ENCODE data around the gene PLSCR4. TPM values are rescaled to one million over a fixed set of nuclear protein-coding genes. Genes with fewer than 3 reads are reported as not detected.

The PLSCR4 gene
- total and polyA plus RNA-seq, 4 donors, result 19.5 to 56.4 (median 34.9) TPM

- H3K27me3 ChIP-seq (ENCODE audit: control insufficient read depth in 4 of 4, insufficient read depth in 4 of 4, low read length in 3 of 4), result no peaks in the 10 kb centered on the region
- DNase-seq (ENCODE audit: low spot score), result no peak
- H3K27ac ChIP-seq (ENCODE audit: low read depth in 1 of 2, low read length in 2 of 2), result no peak overlapping the region
- no peak for TF ChIP-seq HNF4G (IDR thresholded peaks at IDR 0.05)
- TF ChIP-seq RXRA (IDR thresholded peaks at IDR 0.05), result no peak
- TF ChIP-seq EGR1 (IDR thresholded peaks at IDR 0.05; ENCODE audit: low read depth in 2 of 2), result no peak
- no peak for TF ChIP-seq TAF1 (conservative IDR thresholded peaks at IDR 0.05)
- TF ChIP-seq RAD21 (IDR thresholded peaks at IDR 0.05), result no peak
- TF ChIP-seq, protein P1, sequence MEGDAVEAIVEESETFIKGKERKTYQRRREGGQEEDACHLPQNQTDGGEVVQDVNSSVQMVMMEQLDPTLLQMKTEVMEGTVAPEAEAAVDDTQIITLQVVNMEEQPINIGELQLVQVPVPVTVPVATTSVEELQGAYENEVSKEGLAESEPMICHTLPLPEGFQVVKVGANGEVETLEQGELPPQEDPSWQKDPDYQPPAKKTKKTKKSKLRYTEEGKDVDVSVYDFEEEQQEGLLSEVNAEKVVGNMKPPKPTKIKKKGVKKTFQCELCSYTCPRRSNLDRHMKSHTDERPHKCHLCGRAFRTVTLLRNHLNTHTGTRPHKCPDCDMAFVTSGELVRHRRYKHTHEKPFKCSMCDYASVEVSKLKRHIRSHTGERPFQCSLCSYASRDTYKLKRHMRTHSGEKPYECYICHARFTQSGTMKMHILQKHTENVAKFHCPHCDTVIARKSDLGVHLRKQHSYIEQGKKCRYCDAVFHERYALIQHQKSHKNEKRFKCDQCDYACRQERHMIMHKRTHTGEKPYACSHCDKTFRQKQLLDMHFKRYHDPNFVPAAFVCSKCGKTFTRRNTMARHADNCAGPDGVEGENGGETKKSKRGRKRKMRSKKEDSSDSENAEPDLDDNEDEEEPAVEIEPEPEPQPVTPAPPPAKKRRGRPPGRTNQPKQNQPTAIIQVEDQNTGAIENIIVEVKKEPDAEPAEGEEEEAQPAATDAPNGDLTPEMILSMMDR (IDR thresholded peaks at IDR 0.05; ENCODE audit: low read depth, low read length, missing input control), result no peak
- TF ChIP-seq MAX (IDR thresholded peaks at IDR 0.05), result no peak
- no peak for TF ChIP-seq FOXA2 (IDR thresholded peaks at IDR 0.05)
- no peak for TF ChIP-seq FOXA1 (IDR thresholded peaks at IDR 0.05)
- no peak for TF ChIP-seq ATF3 (IDR thresholded peaks at IDR 0.05)
- TF ChIP-seq GABPA (IDR thresholded peaks at IDR 0.05 in 1 of 2, conservative IDR thresholded peaks at IDR 0.05 in 1 of 2), result no peak
- no peak for TF ChIP-seq SP1 (IDR thresholded peaks at IDR 0.05)
- no peak for TF ChIP-seq JUND (IDR thresholded peaks at IDR 0.05)
- no peak for TF ChIP-seq HNF4A (conservative IDR thresholded peaks at IDR 0.05)
- no peak overlapping the region for H3K9ac ChIP-seq (ENCODE audit: low read depth in 1 of 2, low read length in 2 of 2)
- whole genome bisulfite sequencing, result 41% methylated on average over 2 of the region's 2 CpGs
- peaks cover 0 to 5% (median 1%) of the 10 kb centered on the region in 4 donors for H3K36me3 ChIP-seq (ENCODE audit: control insufficient read depth in 4 of 4, insufficient read depth in 3 of 4, low read depth in 1 of 4, low read length in 3 of 4)
- H3K4me3 ChIP-seq (ENCODE audit: low read depth in 1 of 3, low read length in 3 of 3), result no peak overlapping the region
- H3K4me1 ChIP-seq (ENCODE audit: control insufficient read depth in 4 of 4, insufficient read depth in 4 of 4, low read length in 3 of 4), result peaks cover 0 to 2% (median 0%) of the 10 kb centered on the region in 4 donors
- H3K9me3 ChIP-seq (ENCODE audit: control insufficient read depth in 4 of 4, low read length in 3 of 4), result no peaks in the 10 kb centered on the region
Observed at GRCh38 chr3:146184241-146185015, 66.5 kb downstream of the PLSCR4 start.

- Histone ChIP-seq H3K9ac (ENCODE audit: low read depth in 1 of 2, low read length in 2 of 2) (no peak overlapping the region), H3K9me3 (ENCODE audit: control insufficient read depth in 4 of 4, low read length in 3 of 4) (no peaks in the 10 kb centered on the region)
- TF ChIP-seq EGR1 (IDR thresholded peaks at IDR 0.05; ENCODE audit: low read depth in 2 of 2) (no peak), YY1 (IDR thresholded peaks at IDR 0.05) (no peak), ZBTB33 (IDR thresholded peaks at IDR 0.05) (no peak), FOXA1 (IDR thresholded peaks at IDR 0.05) (no peak), HNF4A (conservative IDR thresholded peaks at IDR 0.05) (no peak), SP1 (IDR thresholded peaks at IDR 0.05) (no peak), RXRA (IDR thresholded peaks at IDR 0.05) (no peak), TAF1 (conservative IDR thresholded peaks at IDR 0.05) (no peak), GABPA (IDR thresholded peaks at IDR 0.05 in 1 of 2, conservative IDR thresholded peaks at IDR 0.05 in 1 of 2) (no peak), ATF3 (IDR thresholded peaks at IDR 0.05) (no peak), REST (IDR thresholded peaks at IDR 0.05) (no peak), MAX (IDR thresholded peaks at IDR 0.05) (no peak), NR2F2 (IDR thresholded peaks at IDR 0.05) (no peak), RAD21 (IDR thresholded peaks at IDR 0.05) (no peak), FOXA2 (IDR thresholded peaks at IDR 0.05) (no peak), HNF4G (IDR thresholded peaks at IDR 0.05) (no peak)
- TF ChIP-seq, protein P1 (IDR thresholded peaks at IDR 0.05; ENCODE audit: low read depth, low read length, missing input control), result no peak
Observed at GRCh38 chr3:146181216-146181615, 69.7 kb downstream of the PLSCR4 start.

More at GRCh38 chr3:146181216-146181615, 69.7 kb downstream of the PLSCR4 start:
- 94% methylated on average over 5 of the region's 5 CpGs for WGBS
- H3K27ac ChIP-seq (ENCODE audit: low read depth in 1 of 2, low read length in 2 of 2), result no peak overlapping the region
- peaks cover 0 to 2% (median 0%) of the 10 kb centered on the region in 4 donors for H3K4me1 ChIP-seq (ENCODE audit: control insufficient read depth in 4 of 4, insufficient read depth in 4 of 4, low read length in 3 of 4)
- no peak overlapping the region for H3K4me3 ChIP-seq (ENCODE audit: low read depth in 1 of 3, low read length in 3 of 3)
- no peak for DNase-seq (ENCODE audit: low spot score)
- no peaks in the 10 kb centered on the region for H3K36me3 ChIP-seq (ENCODE audit: control insufficient read depth in 4 of 4, insufficient read depth in 3 of 4, low read depth in 1 of 4, low read length in 3 of 4)
- H3K27me3 ChIP-seq (ENCODE audit: control insufficient read depth in 4 of 4, insufficient read depth in 4 of 4, low read length in 3 of 4), result no peaks in the 10 kb centered on the region
